Measurements from ENCODE around the gene SSTR3.

- TF ChIP-seq POLR2A (IDR thresholded peaks at IDR 0.05) (no peak), CTCF (IDR thresholded peaks at IDR 0.05) (no peak)
Measured at GRCh38 chr22:37213941-37214730, 1.9 kb upstream of the SSTR3 start.

All from testis (tissue), 2 donors.